ENCODE results near the gene UMODL1.

GRCh38 chr21:42189431-42189830 lies 118.3 kb downstream of the UMODL1 start:
- TF ChIP-seq CTCF (IDR thresholded peaks at IDR 0.05; ENCODE audit: poor library complexity) = no peak
- no peak for TF ChIP-seq EZH2phosphoT487 (IDR thresholded peaks at IDR 0.05; ENCODE audit: low read depth, severe bottlenecking, unreplicated experiment)
- no peak for TF ChIP-seq EZH2 (IDR thresholded peaks at IDR 0.05; ENCODE audit: borderline replicate concordance)
